ENCODE measurements around the gene SEZ6.

SEZ6 gene, protein sequence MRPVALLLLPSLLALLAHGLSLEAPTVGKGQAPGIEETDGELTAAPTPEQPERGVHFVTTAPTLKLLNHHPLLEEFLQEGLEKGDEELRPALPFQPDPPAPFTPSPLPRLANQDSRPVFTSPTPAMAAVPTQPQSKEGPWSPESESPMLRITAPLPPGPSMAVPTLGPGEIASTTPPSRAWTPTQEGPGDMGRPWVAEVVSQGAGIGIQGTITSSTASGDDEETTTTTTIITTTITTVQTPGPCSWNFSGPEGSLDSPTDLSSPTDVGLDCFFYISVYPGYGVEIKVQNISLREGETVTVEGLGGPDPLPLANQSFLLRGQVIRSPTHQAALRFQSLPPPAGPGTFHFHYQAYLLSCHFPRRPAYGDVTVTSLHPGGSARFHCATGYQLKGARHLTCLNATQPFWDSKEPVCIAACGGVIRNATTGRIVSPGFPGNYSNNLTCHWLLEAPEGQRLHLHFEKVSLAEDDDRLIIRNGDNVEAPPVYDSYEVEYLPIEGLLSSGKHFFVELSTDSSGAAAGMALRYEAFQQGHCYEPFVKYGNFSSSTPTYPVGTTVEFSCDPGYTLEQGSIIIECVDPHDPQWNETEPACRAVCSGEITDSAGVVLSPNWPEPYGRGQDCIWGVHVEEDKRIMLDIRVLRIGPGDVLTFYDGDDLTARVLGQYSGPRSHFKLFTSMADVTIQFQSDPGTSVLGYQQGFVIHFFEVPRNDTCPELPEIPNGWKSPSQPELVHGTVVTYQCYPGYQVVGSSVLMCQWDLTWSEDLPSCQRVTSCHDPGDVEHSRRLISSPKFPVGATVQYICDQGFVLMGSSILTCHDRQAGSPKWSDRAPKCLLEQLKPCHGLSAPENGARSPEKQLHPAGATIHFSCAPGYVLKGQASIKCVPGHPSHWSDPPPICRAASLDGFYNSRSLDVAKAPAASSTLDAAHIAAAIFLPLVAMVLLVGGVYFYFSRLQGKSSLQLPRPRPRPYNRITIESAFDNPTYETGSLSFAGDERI

DNA sequence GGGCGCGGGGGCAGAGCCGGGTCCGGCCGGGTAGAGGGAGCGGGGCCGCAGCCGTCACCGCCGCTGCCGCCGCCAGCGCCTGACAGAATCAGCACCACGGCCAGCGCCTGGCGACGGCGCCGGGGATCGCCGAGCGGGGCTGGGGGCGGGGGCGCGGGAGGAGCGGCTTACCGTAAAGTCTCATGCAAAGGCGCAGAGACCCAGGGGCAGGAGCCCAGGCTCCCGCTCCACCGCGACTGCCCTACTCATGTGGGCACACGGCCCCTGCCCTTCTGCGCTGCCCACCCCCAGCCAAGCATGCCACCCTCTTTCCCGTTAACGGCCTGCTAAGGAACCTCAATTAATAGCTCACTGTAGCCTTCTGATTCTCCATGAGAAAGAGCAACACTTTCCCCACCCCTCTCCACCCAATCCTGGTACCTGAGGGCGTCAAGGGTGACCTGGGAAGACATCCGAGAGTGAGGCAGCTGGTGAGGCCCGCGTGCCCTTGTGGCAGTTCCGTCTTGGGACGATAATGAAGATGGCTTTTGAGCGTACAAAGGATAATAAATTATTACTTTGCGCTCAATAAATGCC is at the start of gene SEZ6:
TSS of gene SEZ6 (minus strand) at position 98 of the 576 bp plus-strand sequence. CDS start 164 bp downstream, outside the sequence.
- DNase-seq = peak; percentile 86

DNA sequence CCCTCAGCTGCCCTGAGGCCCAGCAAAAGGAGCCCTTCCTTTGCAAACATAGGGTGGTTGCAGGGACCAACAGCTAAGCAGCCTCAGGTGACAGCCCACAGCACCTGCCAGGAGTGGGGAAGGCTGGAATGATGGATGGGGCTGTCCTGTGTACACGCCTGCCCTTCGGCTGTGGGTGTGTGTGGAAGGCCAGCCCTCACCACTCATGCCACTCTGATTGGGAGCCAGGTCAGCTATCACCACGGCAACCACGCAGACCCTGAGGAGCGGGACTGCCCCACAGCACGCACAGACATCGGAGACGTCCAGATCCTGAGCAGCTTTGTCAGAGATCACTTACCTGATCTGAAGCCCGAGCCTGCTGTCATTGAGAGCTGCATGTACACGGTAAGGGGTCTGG is 49.0 kb upstream of the SEZ6 start:
- DNase-seq = no peak

DNA sequence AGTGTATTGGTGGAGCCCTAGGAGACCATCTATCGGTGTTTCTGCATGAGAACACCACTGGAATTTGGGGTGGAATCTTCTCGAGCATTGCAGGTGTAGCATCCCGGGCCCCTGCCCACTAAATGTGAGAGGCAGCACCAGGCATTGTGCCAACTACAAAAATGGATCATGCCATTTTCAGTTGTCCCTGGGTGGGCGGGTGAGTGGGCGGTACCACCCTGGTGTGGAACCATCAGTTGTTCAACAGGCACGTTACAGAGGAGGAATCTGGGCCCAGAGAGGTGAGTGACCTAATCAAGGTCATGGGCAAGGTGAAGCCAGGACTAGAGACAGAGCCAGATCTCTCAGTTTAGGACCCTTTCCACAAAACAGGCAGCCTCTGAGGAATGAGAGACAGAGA is 45.9 kb upstream of the SEZ6 start:
- no peak for DNase-seq

- DNase-seq = no peak
Measured at GRCh38 chr17:29051194-29051593, 45.4 kb upstream of the SEZ6 start.

GRCh38 chr17:29050176-29050575 is 44.3 kb upstream of the SEZ6 start:
- DNase-seq = no peak

- no peak for DNase-seq
Measured at GRCh38 chr17:29049541-29050145, 43.8 kb upstream of the SEZ6 start.

DNA sequence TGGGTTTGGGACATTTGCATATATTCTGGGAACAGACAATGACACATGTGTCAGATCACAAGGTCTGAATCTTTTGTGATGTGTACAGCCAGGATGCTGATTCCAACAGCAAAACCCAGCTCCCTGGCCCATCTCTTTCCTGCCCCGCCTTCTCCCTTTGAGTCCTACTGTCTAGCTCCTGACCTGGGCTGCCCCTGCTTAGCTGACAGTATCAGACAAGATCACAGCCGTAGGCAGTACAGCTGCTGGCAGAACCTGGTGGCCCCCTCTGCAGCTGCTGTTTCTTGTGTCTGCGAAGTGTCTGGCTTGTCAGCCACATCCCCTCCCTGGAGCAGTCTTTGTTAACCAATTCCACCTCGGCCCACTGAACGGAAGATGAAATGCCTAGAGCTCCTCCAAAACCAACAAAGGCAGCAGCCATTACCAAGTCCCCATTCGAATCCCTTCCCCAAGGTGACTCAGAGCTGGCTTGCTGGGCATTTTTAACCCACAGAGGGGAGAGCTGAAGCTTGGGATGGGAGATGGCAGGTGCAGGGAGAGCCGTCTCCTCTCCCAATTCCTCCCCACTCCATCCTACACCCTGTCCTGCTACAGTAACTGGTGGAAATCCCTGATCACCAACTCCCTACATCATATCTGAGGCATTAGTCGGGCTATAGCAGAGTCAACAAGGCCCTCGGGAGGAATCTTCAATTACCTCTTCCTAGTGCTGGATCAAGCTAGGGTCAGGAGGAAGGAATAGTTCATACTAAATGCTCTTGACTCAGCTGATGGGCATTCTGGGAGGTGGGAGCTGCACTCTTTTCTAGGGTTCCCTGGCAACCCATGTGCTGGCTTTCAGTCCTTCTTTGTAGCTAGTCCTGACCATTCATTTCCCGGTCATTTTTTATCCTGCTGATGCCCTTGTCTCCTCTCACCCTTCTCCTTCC is 42.9 kb upstream of the SEZ6 start:
- DNase-seq = peak; percentile 93

DNA sequence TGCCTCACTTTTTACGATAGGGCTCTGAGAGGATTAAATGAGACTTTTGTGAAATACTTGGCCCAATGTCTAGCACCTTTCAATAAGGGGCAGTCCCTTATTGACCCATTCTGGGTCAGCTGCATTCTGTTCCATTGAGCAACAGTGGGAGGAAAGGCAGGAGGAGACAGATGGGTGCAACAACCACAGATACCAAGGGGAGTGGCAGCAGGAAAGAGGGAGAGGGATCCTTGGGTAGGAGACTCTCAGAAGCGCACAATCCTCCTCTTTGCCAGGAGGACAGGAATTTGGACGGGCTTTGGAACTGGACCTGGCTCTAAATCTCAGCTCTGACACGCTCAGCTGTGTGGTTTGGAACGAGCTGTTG is 40.6 kb upstream of the SEZ6 start:
- no peak for DNase-seq

- no peak for DNase-seq
Measured at GRCh38 chr17:29045734-29046472, 40.1 kb upstream of the SEZ6 start.

DNA sequence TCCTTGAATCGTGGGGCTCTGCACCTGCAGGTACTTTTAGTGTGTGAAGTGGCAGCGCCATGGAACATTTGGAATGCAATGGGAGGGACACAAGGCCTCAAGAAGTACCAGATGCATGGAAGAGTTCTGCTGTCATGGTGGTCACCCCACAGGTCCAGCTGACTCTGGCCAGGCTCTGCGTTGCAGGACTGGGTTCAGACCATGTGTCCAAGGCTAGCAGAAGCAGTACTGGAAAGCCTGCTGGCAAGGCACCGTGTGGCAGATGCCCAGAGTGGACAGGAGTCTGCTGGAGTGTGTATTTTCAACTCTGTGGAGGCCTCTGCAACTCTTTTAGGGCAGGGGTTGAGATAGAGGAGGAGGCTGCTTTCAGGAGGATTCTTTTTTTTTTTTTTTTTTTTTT is 39.2 kb upstream of the SEZ6 start:
- DNase-seq = no peak

GRCh38 chr17:29043539-29044145 is 37.8 kb upstream of the SEZ6 start:
- DNase-seq = no peak

DNA sequence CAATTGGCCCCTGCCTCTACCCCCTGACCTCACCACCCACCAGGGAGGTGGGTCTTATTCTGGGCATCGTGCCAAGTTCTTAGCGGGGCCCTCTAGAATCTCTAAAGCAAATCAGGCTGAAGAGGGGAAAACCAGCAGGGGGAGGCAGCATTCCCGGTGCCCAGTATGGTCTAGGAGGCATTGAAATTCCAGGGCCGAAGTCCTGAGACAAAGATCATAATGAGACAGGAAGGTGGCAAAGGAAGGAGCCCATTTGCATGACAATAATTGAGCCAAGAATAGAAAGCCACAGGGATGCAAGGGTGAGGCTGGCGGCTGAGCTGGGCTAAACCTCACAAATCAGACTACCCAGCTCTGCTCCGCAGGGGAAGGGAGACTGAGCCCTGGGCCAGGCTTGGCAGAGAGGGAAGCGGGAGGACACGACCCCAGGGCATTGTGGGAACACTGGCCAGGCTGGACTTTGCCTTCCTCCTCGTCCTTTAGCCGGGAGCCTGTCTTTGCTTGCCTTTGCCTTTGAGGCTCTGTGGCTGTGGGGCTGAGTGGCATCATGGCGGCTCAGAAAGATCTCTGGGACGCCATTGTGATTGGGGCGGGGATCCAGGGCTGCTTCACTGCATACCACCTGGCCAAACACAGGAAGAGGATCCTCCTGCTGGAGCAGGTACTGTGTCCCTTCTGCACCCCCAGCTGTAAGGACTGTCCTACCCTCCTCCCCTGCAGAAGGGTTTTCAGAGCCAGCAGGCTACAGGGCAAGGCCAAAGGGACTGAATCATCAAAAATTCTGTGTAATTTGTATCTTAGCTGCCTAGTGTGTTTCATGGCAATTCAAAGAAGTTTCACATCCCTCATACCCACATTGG is 37.1 kb upstream of the SEZ6 start, which contains the start of gene PIPOX:
TSS of gene PIPOX (plus strand) at position 463 of the 860 bp plus-strand sequence. CDS start at position 548, 85 bp downstream.
- DNase-seq = peak; percentile 75

DNA sequence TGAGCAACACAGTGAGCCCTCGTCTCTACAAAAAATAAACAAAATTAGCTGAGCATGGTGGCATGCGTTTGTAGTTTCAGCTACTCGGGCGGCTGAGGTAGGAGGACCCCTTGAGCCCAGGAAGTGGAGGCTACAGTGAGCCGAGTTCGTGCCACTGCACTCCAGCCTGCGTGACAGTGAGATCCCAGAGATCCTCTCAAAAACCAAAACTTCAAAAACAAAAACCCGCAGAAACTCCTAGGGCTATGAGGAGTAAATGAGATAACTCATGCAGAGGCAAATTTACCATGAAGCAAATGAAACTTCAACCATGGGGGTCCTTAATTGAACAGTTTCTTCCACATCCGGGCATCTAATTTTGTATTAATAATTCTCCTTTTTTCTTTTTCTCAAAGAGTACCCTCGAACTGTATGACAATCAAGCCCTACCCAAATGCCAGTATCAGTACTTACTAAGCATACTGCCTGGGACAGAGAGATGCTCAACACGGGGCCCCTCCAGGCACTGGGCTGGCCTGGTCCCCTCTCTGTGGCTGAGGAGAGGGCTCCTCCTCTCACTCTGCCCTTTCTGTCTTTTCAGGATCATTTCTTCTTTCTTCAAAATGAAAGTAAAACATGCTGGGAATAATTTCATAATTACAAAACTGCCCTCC is 36.3 kb upstream of the SEZ6 start:
- DNase-seq = no peak

GRCh38 chr17:29041571-29041970 is 35.7 kb upstream of the SEZ6 start:
- DNase-seq = no peak

DNA sequence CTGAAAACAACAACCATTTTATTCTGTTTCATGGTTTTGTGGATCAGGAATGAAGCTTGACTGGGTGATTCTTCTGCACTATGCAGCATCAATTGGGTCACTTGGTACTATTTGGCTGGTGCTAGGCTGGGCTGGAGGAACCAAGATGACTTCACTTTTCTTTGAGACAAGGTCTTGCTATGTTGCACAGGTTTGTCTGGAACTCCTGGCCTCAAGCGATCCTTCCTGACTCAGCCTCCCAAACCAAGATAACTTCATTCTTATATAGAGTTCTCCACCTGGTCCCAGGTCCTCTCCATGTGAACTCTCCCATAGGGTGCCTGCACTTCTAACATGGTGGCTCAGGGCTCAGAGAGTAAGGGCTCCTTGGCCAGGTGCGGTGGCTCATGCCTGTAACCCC is 35.3 kb upstream of the SEZ6 start:
- no peak for DNase-seq

DNA sequence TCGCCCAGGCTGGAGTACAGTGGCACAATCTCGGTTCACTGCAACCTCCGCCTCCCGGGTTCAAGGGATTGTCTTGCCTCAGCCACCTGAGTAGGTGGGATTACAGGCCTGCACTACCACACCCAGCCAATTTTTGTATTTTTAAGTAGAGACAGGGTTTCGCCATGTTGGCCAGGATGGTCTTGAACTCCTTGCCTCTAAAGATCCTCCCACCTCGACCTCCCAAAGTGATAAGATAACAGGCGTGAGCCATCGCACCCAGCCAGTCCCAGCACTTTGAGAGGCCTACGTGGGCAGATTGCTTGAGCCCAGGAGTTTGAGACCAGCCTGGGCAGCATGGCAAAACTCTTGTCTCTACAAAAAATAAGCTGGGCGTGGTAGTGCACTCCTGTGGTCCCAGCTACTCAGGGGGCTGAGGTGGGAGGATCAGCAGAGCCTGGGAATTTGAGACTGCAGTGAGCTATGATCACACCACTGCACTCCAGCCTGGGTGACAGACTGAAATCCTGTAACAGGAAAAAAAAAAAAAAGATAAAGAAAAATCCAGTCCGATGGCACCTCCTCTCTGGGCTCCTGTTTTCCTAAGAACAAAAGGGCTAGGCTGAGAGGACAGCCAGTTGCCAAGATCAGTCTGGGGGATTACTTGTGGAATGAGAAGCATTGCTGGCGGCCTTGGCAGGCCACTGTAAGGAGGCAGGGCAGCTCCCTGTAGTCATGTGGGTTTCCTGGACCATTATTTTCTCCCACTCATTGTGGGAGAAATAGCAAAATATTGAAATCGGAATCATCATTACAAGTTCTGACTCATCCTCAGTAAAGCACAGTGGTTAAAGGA is 34.1 kb upstream of the SEZ6 start:
- no peak for DNase-seq

DNA sequence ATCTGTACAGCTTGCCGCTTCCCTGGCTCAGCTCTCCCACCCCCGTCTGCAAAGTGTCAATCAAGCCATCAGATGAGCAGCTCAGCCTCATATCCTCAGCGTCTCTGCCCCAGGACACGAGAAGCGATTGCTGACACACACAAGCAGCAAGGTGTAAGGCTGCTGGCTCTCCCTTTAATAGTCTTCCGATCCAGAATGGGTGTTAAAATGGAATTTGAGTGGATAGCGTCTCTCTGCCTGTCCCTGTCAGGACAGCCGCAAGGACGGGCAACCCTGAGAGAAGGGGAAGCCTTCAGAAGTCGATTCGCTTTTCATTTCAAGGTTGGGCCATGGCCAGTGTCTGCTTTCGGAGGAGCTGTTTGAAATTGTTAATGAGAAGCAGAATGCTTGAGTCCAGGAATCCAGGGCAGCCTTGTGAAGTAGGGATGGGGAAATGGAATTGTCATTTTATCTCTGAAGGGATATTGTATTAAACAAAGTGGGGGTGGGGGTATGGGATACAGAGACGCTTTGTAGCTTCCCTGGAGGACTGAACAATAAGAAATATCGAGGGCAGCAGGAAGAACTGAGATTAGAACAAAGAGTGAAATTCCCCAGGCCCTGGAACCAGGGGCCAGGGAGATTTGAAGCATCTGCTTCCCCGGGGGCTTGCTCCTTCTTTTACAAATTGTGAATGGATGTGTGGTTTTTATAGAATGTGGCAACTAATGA is 32.4 kb upstream of the SEZ6 start:
- DNase-seq = no peak

Data from NCI-H526 treated with DMSO at 0.1 percent for 48 hours (cell line).